ENCODE results near the gene PTGIS. TPM values are rescaled to one million over a fixed set of nuclear protein-coding genes. Genes with fewer than 3 reads are reported as not detected.

Gene PTGIS
- polyA plus RNA-seq, 3 donors = not detected

GRCh38 chr20:49483696-49484123 is 84.2 kb downstream of the PTGIS start:
- Mint-ChIP-seq H3K4me3 (peak overlapping the region in 1 of 2 donors; percentile 46), H3K9me3 (peaks cover 0 to 18% (median 4%) of the 10 kb centered on the region in 7 donors), H3K27ac (no peak overlapping the region), H3K27me3 (ENCODE audit: low read depth in 3 of 3) (peaks cover 50 to 70% (median 66%) of the 10 kb centered on the region in 3 donors), H3K36me3 (peaks cover 2 to 3% of the 10 kb centered on the region in 2 donors), H3K4me1 (peaks cover 4% of the 10 kb centered on the region)
- H4K20me1 ChIP-seq (ENCODE audit: insufficient read depth, low read length) = no peaks in the 10 kb centered on the region
- H2AFZ ChIP-seq (ENCODE audit: insufficient read depth, low read depth, low read length, poor library complexity, severe bottlenecking) = no peak overlapping the region
- TF ChIP-seq CTCF (IDR thresholded peaks at IDR 0.05) = no peak
- no peak overlapping the region for H3K27ac ChIP-seq (ENCODE audit: low read depth in 1 of 2, low read length in 2 of 2)
- intact Hi-C loops (cut with micrococcal nuclease) = no loop called here
- H3K4me2 ChIP-seq (replicated peaks; ENCODE audit: extremely low read depth, low read length, poor library complexity, severe bottlenecking) = no peak overlapping the region
- no peaks in the 10 kb centered on the region for H3K36me3 ChIP-seq (replicated peaks in 1 of 2; ENCODE audit: control insufficient read depth in 1 of 2, insufficient read depth in 2 of 2, low read length in 2 of 2)
- no peak for DNase-seq
- H3K79me2 ChIP-seq (ENCODE audit: insufficient read depth, low read length) = no peaks in the 10 kb centered on the region
- H3K4me1 ChIP-seq (ENCODE audit: control insufficient read depth in 1 of 2, insufficient read depth in 2 of 2, low read length in 2 of 2) = no peaks in the 10 kb centered on the region
- H3K27me3 ChIP-seq (ENCODE audit: control insufficient read depth in 2 of 2, insufficient read depth in 2 of 2, low read length in 2 of 2) = peaks cover 54 to 69% of the 10 kb centered on the region in 2 donors
- H3K9me3 ChIP-seq (replicated peaks in 1 of 2; ENCODE audit: control insufficient read depth in 1 of 2, insufficient read depth in 1 of 2, low read length in 2 of 2) = no peaks in the 10 kb centered on the region
- H3K9ac ChIP-seq (ENCODE audit: insufficient read depth, low read length, poor library complexity, severe bottlenecking) = no peak overlapping the region
- no peak overlapping the region for H3K4me3 ChIP-seq (replicated peaks in 1 of 3; ENCODE audit: low read depth in 2 of 3, low read length in 3 of 3)
- WGBS (ENCODE audit: insufficient coverage) = 1% methylated on average over 38 of the region's 44 CpGs

- Histone ChIP-seq H3K27ac (ENCODE audit: low read depth in 1 of 2, low read length in 2 of 2) (no peak overlapping the region), H3K36me3 (replicated peaks in 1 of 2; ENCODE audit: control insufficient read depth in 1 of 2, insufficient read depth in 2 of 2, low read length in 2 of 2) (no peaks in the 10 kb centered on the region), H3K9me3 (replicated peaks in 1 of 2; ENCODE audit: control insufficient read depth in 1 of 2, insufficient read depth in 1 of 2, low read length in 2 of 2) (no peaks in the 10 kb centered on the region), H2AFZ (ENCODE audit: insufficient read depth, low read depth, low read length, poor library complexity, severe bottlenecking) (no peak overlapping the region), H3K79me2 (ENCODE audit: insufficient read depth, low read length) (no peaks in the 10 kb centered on the region), H3K9ac (ENCODE audit: insufficient read depth, low read length, poor library complexity, severe bottlenecking) (no peak overlapping the region), H4K20me1 (ENCODE audit: insufficient read depth, low read length) (no peaks in the 10 kb centered on the region), H3K4me2 (replicated peaks; ENCODE audit: extremely low read depth, low read length, poor library complexity, severe bottlenecking) (no peak overlapping the region), H3K4me3 (replicated peaks in 1 of 3; ENCODE audit: low read depth in 2 of 3, low read length in 3 of 3) (no peak overlapping the region), H3K4me1 (ENCODE audit: control insufficient read depth in 1 of 2, insufficient read depth in 2 of 2, low read length in 2 of 2) (no peaks in the 10 kb centered on the region), H3K27me3 (ENCODE audit: control insufficient read depth in 2 of 2, insufficient read depth in 2 of 2, low read length in 2 of 2) (peaks cover 49 to 69% of the 10 kb centered on the region in 2 donors)
- peaks cover 2 to 3% of the 10 kb centered on the region in 2 donors for H3K36me3 Mint-ChIP-seq
- peak overlapping the region in 1 of 2 donors; percentile 80 for H3K4me3 Mint-ChIP-seq
- H3K27ac Mint-ChIP-seq = no peak overlapping the region
- WGBS (ENCODE audit: insufficient coverage) = 12% methylated on average over 7 of the region's 27 CpGs
- H3K27me3 Mint-ChIP-seq (ENCODE audit: low read depth in 3 of 3) = peaks cover 47 to 71% (median 64%) of the 10 kb centered on the region in 3 donors
- intact Hi-C loops (cut with micrococcal nuclease) = no loop called here
- peaks cover 4% of the 10 kb centered on the region for H3K4me1 Mint-ChIP-seq
- no peak for TF ChIP-seq CTCF (IDR thresholded peaks at IDR 0.05)
- DNase-seq = no peak
- peaks cover 0 to 18% (median 4%) of the 10 kb centered on the region in 7 donors for H3K9me3 Mint-ChIP-seq
These were observed 84.8 kb downstream of the PTGIS start for GRCh38 chr20:49483018-49483695.
